ENCODE data around the gene DHDH. TPM values are rescaled to one million over a fixed set of nuclear protein-coding genes. Genes with fewer than 3 reads are reported as not detected.

The DHDH gene
- total and polyA plus RNA-seq, 2 of the 13 experiments (the other 11 are each of a cell fraction or from before 2014, with no cell fraction given), result 0.13 to 0.91 TPM

- TF ChIP-seq ZNF691 (CRISPR knock-in tag; IDR thresholded peaks at IDR 0.05; ENCODE audit: borderline replicate concordance, low read depth) (no peak), ZNF615 (CRISPR knock-in tag; IDR thresholded peaks at IDR 0.05; ENCODE audit: borderline replicate concordance) (0 out of 2 replicates have a peak, but pooled peaks have one; percentile 62), ZNF383 (CRISPR knock-in tag; IDR thresholded peaks at IDR 0.05; ENCODE audit: borderline replicate concordance) (no peak), ESRRA (CRISPR knock-in tag; IDR thresholded peaks at IDR 0.05; ENCODE audit: low read depth) (no peak), ATF5 (CRISPR knock-in tag; IDR thresholded peaks at IDR 0.05; ENCODE audit: low read depth) (no peak), ETV6 (CRISPR knock-in tag; conservative IDR thresholded peaks at IDR 0.05) (no peak), TBX3 (IDR thresholded peaks at IDR 0.05; ENCODE audit: borderline replicate concordance) (no peak), ZNF790 (CRISPR knock-in tag; IDR thresholded peaks at IDR 0.05; ENCODE audit: borderline replicate concordance) (no peak), FOXO1 (CRISPR knock-in tag; IDR thresholded peaks at IDR 0.05) (no peak), JUN (CRISPR knock-in tag; IDR thresholded peaks at IDR 0.05) (no peak), SKI (IDR thresholded peaks at IDR 0.05; ENCODE audit: partially characterized antibody) (no peak), PRMT3 (CRISPR knock-in tag; IDR thresholded peaks at IDR 0.05; ENCODE audit: borderline replicate concordance, low read depth) (no peak), RORA (CRISPR knock-in tag; IDR thresholded peaks at IDR 0.05) (no peak), POLR2G (IDR thresholded peaks at IDR 0.05; ENCODE audit: low read depth, low read length) (peak; percentile 93), ZIK1 (CRISPR knock-in tag; IDR thresholded peaks at IDR 0.05; ENCODE audit: borderline replicate concordance, low read depth) (no peak), SIN3B (IDR thresholded peaks at IDR 0.05; ENCODE audit: low read length) (no peak), ZNF788 (CRISPR knock-in tag; IDR thresholded peaks at IDR 0.05; ENCODE audit: borderline replicate concordance) (0 out of 2 replicates have a peak, but pooled peaks have one; percentile 23), ZNF556 (CRISPR knock-in tag; IDR thresholded peaks at IDR 0.05; ENCODE audit: borderline replicate concordance) (no peak), KDM3A (CRISPR knock-in tag; IDR thresholded peaks at IDR 0.05; ENCODE audit: low read depth) (no peak), DBP (CRISPR knock-in tag; IDR thresholded peaks at IDR 0.05; ENCODE audit: not compliant biosample characterization) (no peak), TOPORS (CRISPR knock-in tag; IDR thresholded peaks at IDR 0.05) (no peak; the same call in 1 of the 2 replicates), MED8 (CRISPR knock-in tag; IDR thresholded peaks at IDR 0.05; ENCODE audit: insufficient replicate concordance) (peak; percentile 67), RCOR2 (CRISPR knock-in tag; IDR thresholded peaks at IDR 0.05) (no peak), CREBL2 (CRISPR knock-in tag; IDR thresholded peaks at IDR 0.05; ENCODE audit: borderline replicate concordance) (no peak), RAD21 (CRISPR knock-in tag; IDR thresholded peaks at IDR 0.05) (peak; percentile 44; the same call in 1 of the 2 replicates)
Observed at GRCh38 chr19:48967346-48968178, 34.1 kb downstream of the DHDH start (continued).
